ENCODE data around the gene HDAC10.

The HDAC10 gene

DNA sequence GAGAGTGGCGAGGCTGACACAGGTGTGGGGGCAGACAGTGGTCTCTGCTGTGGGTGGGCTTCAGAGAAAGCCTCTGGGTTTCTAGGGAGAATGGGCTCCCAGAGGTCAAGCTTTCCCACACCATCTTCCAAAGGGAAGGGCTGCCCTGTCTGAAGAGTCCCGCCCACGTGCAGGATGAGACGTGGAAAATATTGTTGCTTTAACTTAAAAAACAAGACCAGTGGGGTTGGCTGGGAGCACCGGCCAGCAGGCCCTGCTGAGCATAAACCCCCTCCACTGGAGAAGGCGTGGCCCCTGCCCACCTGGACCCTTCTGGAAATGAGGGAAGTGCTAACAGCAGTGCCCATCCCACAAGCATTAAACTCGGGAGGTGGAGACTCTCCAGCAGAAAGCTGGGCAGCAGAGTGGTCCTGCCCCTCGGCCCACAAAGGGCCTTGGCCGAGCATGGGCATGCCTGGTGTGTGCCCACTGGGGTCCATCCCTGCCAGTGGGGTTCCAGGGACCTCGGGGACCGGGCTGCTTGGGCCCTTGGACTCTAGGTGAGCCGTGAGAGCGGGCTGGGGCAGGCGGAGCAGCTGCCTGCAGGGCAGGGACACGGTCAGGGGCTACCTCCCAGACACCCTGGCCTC lies 34.9 kb downstream of the HDAC10 start:
- no peak overlapping the region for H3K4me3 ChIP-seq (ENCODE audit: low read depth, low read length)
- in situ Hi-C loops (cut with HindIII; ENCODE audit: low sequenced_read_pairs), result no loop called here
- DNase-seq (ENCODE audit: low read depth), result no peak
- no peak for TF ChIP-seq CTCF (IDR thresholded peaks at IDR 0.05; ENCODE audit: low read depth, low read length, missing control alignments)

GRCh38 chr22:50215297-50216054 lies 35.6 kb downstream of the HDAC10 start:
- H3K4me3 ChIP-seq (ENCODE audit: low read depth, low read length), result no peak overlapping the region
- TF ChIP-seq CTCF (IDR thresholded peaks at IDR 0.05; ENCODE audit: low read depth, low read length, missing control alignments), result no peak
- in situ Hi-C loops (cut with HindIII; ENCODE audit: low sequenced_read_pairs), result no loop called here
- DNase-seq (ENCODE audit: low read depth), result no peak

GRCh38 chr22:50213263-50213662 lies 37.8 kb downstream of the HDAC10 start:
- no peak for DNase-seq (ENCODE audit: low read depth)
- in situ Hi-C loops (cut with HindIII; ENCODE audit: low sequenced_read_pairs), result no loop called here
- no peak overlapping the region for H3K4me3 ChIP-seq (ENCODE audit: low read depth, low read length)
- no peak for TF ChIP-seq CTCF (IDR thresholded peaks at IDR 0.05; ENCODE audit: low read depth, low read length, missing control alignments)

- in situ Hi-C loops (cut with HindIII; ENCODE audit: low sequenced_read_pairs), result no loop called here
Observed at GRCh38 chr22:50211147-50211546, 39.9 kb downstream of the HDAC10 start.

DNA sequence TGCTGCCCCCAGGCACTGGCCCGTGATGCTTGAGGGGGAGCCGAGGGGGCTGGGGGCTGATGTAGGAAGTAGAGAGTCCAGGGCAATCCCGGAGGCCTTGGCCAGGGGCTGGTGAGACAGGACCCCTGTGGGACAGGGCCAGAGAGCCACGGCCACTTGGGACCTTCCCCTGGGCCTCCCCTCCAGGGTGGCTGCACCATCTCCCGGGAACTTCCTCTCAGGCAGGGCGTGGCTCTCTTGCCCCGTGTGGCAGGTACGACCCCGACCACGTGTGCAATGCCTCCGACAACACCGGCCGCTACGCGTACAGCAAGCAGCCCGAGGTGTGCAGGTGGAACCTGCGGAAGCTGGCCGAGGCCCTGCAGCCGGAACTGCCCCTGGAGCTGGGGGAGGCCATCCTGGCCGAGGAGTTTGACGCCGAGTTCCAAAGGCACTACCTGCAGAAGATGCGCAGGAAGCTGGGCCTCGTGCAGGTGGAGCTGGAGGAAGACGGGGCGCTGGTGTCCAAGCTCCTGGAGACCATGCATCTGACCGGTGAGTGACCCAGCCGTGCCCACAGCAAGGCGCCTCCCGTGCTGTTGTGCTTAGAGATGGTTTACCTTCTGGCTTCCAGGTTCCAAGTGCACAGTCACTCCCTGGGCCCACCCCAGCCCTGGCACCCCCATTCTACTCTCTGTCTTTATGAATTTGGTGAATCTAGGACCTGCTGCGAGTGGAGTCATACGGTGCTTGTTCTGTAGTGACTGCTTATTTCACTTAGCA lies 40.5 kb downstream of the HDAC10 start:
- TF ChIP-seq CTCF (IDR thresholded peaks at IDR 0.05; ENCODE audit: low read depth, low read length, missing control alignments), result no peak
- H3K4me3 ChIP-seq (ENCODE audit: low read depth, low read length), result no peak overlapping the region
- in situ Hi-C loops (cut with HindIII; ENCODE audit: low sequenced_read_pairs), result no loop called here
- DNase-seq (ENCODE audit: low read depth), result no peak

More at GRCh38 chr22:50211147-50211546, 39.9 kb downstream of the HDAC10 start:
- no peak overlapping the region for H3K4me3 ChIP-seq (ENCODE audit: low read depth, low read length)
- TF ChIP-seq CTCF (IDR thresholded peaks at IDR 0.05; ENCODE audit: low read depth, low read length, missing control alignments), result no peak
- DNase-seq (ENCODE audit: low read depth), result no peak

DNA sequence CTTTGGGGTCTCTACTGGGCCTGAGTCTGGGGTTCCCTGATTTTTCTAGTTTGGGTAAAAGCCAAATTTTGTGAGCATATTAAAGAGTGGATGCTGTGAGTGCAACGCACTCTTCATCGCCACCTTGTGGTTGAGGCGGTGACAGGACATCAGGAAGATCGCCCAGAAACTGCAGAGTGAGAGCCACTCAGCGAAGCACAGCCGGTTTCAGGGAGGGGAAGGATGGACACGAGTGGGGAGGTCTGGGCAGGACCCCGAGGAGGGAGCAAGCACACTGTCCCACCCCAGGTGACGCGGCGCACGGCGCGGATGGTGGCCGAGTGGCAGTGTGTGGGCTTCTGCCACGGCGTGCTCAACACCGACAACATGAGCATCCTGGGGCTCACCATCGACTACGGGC lies 41.2 kb downstream of the HDAC10 start:
- in situ Hi-C loops (cut with HindIII; ENCODE audit: low sequenced_read_pairs), result no loop called here
- TF ChIP-seq CTCF (IDR thresholded peaks at IDR 0.05; ENCODE audit: low read depth, low read length, missing control alignments), result peak; percentile 94
- no peak overlapping the region for H3K4me3 ChIP-seq (ENCODE audit: low read depth, low read length)
- peak; percentile 45 for DNase-seq (ENCODE audit: low read depth)
